GM19035 (cell line): ENCODE data around the gene PSMA6.

ENCODE experiments used
- ATAC-seq: cut with Tn5 transposase; IDR thresholded peaks from one replicate; pipeline ENCODE4 v1.9.1; 2021; ENCODE audit not compliant: unreplicated experiment

The PSMA6 gene

GRCh38 chr14:35365130-35366055, 73.2 kb downstream of the PSMA6 start:
- no peak for ATAC-seq

- ATAC-seq: no peak
These were observed 73.9 kb downstream of the PSMA6 start for GRCh38 chr14:35366056-35366451.

- no peak for ATAC-seq
These were observed 74.4 kb downstream of the PSMA6 start for GRCh38 chr14:35366521-35366976.

GRCh38 chr14:35367056-35367372, 74.8 kb downstream of the PSMA6 start:
- ATAC-seq: no peak
